ENCODE data around the gene DIO2. TPM values are rescaled to one million over a fixed set of nuclear protein-coding genes. Genes with fewer than 3 reads are reported as not detected.

The DIO2 gene
- total and polyA plus RNA-seq, 2 of the 8 experiments (the other 6 are each of a cell fraction or from before 2014, with no cell fraction given) = 0.03 to 0.65 TPM

DNA sequence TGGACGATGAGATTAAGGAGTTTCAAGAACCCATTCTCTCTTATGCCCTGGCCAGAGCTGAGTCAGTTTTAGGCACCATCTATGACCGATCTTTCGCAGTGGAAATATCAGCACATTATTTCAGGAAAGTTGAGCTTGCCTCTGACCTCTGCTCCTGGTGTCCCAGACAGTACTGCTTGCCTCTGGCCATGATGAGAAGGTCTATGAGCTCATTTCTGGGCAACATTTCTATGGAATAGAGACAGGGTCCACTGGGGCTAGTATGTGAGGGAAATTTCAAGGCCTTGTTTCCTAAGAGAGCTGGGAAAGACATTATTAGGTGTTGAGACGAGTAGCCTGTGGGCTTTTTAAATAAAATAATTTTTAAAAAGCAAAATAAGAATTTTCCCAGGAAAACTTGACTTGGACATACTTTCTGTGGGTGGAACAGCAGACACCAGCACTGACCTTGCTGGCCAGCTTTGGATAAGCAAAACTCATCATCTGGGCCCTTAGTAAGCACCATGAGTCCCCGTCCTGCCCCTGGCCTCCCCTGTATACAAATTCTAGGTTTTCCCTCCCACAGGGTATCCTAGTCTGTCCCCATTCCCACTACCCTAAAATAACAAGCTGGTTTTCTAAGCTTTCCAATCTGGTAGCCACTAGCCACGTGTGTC is 43.4 kb downstream of the DIO2 start:
- H3K14ac ChIP-seq (ENCODE audit: insufficient read length) = no peak overlapping the region
- H2AFZ ChIP-seq (ENCODE audit: low read length) = no peak overlapping the region
- no peaks in the 10 kb centered on the region for H3K79me1 ChIP-seq (ENCODE audit: low read depth, low read length)
- H2BK5ac ChIP-seq (ENCODE audit: low read depth, low read length) = no peak overlapping the region
- CTCF ChIA-PET (ENCODE audit: partially characterized antibody) = interaction anchor here (0.6 to 1.2 kb wide), 3 partner anchors 112 to 754 kb away, joined by 3 to 4 read pairs (median 3); no protein-coding TSS in a partner anchor
- no peak overlapping the region for H2BK15ac ChIP-seq (ENCODE audit: low read length)
- H3K36me3 ChIP-seq (ENCODE audit: control insufficient read depth in 2 of 4, insufficient read depth in 4 of 4, low read length in 3 of 4) = no peaks in the 10 kb centered on the region
- H3K23me2 ChIP-seq (ENCODE audit: low read depth, low read length) = no peaks in the 10 kb centered on the region
- no peak overlapping the region for H3K4ac ChIP-seq (replicated peaks; ENCODE audit: insufficient read length, low read depth, low read length)
- no peak overlapping the region for H2BK120ac ChIP-seq (replicated peaks; ENCODE audit: low read depth, low read length)
- no peak for FAIRE-seq
- no peak overlapping the region for H4K91ac ChIP-seq (replicated peaks; ENCODE audit: insufficient read length, low read length)
- DNase-seq (ENCODE audit: low read depth in 1 of 2, low spot score in 2 of 2) = no peak
- no peaks in the 10 kb centered on the region for H3K27me3 ChIP-seq (replicated peaks in 1 of 4; ENCODE audit: control insufficient read depth in 3 of 4, extremely low read depth in 1 of 4, insufficient read depth in 3 of 4, low read length in 3 of 4)
- H3K4me1 ChIP-seq (replicated peaks in 1 of 4; ENCODE audit: control insufficient read depth in 3 of 4, insufficient read depth in 4 of 4, low read length in 3 of 4) = peaks cover 0 to 3% (median 0%) of the 10 kb centered on the region in 4 experiments; a peak in 1 of 7 replicates
- H3K27ac ChIP-seq (ENCODE audit: low read depth, low read length) = no peak overlapping the region
- H3K79me2 ChIP-seq (ENCODE audit: control insufficient read depth in 1 of 2, insufficient read depth in 2 of 2, low read length in 2 of 2) = no peaks in the 10 kb centered on the region
- no peak overlapping the region for H3K9ac ChIP-seq (replicated peaks in 1 of 4; ENCODE audit: extremely low read depth in 1 of 4, low read depth in 3 of 4, low read length in 3 of 4)
- H2AK5ac ChIP-seq (ENCODE audit: low read depth, low read length) = no peak overlapping the region
- no peaks in the 10 kb centered on the region for H3K9me3 ChIP-seq (ENCODE audit: insufficient read depth in 2 of 2, low read depth in 1 of 2, low read length in 1 of 2)
- H3K23ac ChIP-seq (ENCODE audit: insufficient read length) = no peak overlapping the region
- no peaks in the 10 kb centered on the region for H4K20me1 ChIP-seq (replicated peaks in 1 of 2; ENCODE audit: control insufficient read depth in 1 of 2, insufficient read depth in 2 of 2, low read length in 2 of 2)
- H3K4me2 ChIP-seq (ENCODE audit: insufficient read depth in 1 of 2, low read depth in 2 of 2, low read length in 2 of 2) = no peak overlapping the region
- no peak overlapping the region for H3K56ac ChIP-seq (replicated peaks; ENCODE audit: insufficient read length, low read depth, low read length)
- no peak overlapping the region for H4K5ac ChIP-seq (ENCODE audit: insufficient read length, low read depth, low read length)
- WGBS, 2 experiments (ENCODE audit: extremely low coverage in 1 of 2, insufficient coverage in 1 of 2, insufficient read length in 1 of 2, insufficient replicate concordance in 2 of 2, low coverage in 1 of 2, low lambda C conversion rate in 2 of 2, missing lambda C conversion rate in 1 of 2) = 94% methylated on average over 6 of the region's 6 CpGs; no CpG with 5 or more reads in 1 of the 2 experiments
- POLR2A ChIA-PET (ENCODE audit: partially characterized antibody) = no interaction called here
- no peak overlapping the region for H2BK20ac ChIP-seq (ENCODE audit: low read length)
- no peak overlapping the region for H3K18ac ChIP-seq (ENCODE audit: extremely low read depth, low read length)
- H2BK12ac ChIP-seq (ENCODE audit: low read depth, low read length) = no peak overlapping the region
- TF ChIP-seq SIN3A (conservative IDR thresholded peaks at IDR 0.05 in 1 of 2, IDR thresholded peaks at IDR 0.05 in 1 of 2; ENCODE audit: low read depth in 1 of 2, low read length in 2 of 2) = no peak
- TF ChIP-seq POLR2AphosphoS5 (IDR thresholded peaks at IDR 0.05; ENCODE audit: low read depth, low read length) = no peak
- no peak for TF ChIP-seq SIX5 (IDR thresholded peaks at IDR 0.05; ENCODE audit: low read depth, low read length)
- no peak for TF ChIP-seq KDM4A (IDR thresholded peaks at IDR 0.05; ENCODE audit: low read depth, low read length, severe bottlenecking)
- TF ChIP-seq, protein P1, sequence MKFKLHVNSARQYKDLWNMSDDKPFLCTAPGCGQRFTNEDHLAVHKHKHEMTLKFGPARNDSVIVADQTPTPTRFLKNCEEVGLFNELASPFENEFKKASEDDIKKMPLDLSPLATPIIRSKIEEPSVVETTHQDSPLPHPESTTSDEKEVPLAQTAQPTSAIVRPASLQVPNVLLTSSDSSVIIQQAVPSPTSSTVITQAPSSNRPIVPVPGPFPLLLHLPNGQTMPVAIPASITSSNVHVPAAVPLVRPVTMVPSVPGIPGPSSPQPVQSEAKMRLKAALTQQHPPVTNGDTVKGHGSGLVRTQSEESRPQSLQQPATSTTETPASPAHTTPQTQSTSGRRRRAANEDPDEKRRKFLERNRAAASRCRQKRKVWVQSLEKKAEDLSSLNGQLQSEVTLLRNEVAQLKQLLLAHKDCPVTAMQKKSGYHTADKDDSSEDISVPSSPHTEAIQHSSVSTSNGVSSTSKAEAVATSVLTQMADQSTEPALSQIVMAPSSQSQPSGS (IDR thresholded peaks at IDR 0.05; ENCODE audit: low read length) = no peak
- no peak for TF ChIP-seq SUZ12 (IDR thresholded peaks at IDR 0.05; ENCODE audit: low read length)
- no peak for TF ChIP-seq GTF2F1 (IDR thresholded peaks at IDR 0.05; ENCODE audit: borderline replicate concordance, low read depth, low read length)
- no peak overlapping the region for H4K8ac ChIP-seq (ENCODE audit: extremely low read depth, insufficient read depth, low read length)
- no peak overlapping the region for H3K4me3 ChIP-seq (ENCODE audit: extremely low read depth in 1 of 4, insufficient read depth in 2 of 4, low read depth in 3 of 4, low read length in 4 of 4)
